WI38 (cell line): ENCODE results near the gene EDEM1.
A peak's percentile ranks its signal among the peaks of the same experiment; 100 is the strongest.
"Not testable (repeated sequence)": the region's sequence is repeated elsewhere in the genome, so short reads cannot be mapped to it uniquely, and the experiment has no call there.

Experiments
- H3K4me3 ChIP-seq: 2 replicates; pipeline ENCODE4 v1.5.1; 2011; ENCODE audit warnings: low read depth, mild to moderate bottlenecking, control low read depth, low read length
- CTCF ChIP-seq: IDR thresholded peaks from 2 replicates; pipeline ENCODE4 v1.5.1; 2012; ENCODE audit warnings: low read depth, mild to moderate bottlenecking, control low read depth, low read length

Gene EDEM1

GRCh38 chr3:5235655-5236054, 48.1 kb downstream of the EDEM1 start:
- no peak for TF ChIP-seq CTCF
- H3K4me3 ChIP-seq = no peak overlapping the region

GRCh38 chr3:5238545-5238944, 51.0 kb downstream of the EDEM1 start:
- no peak overlapping the region for H3K4me3 ChIP-seq
- TF ChIP-seq CTCF = no peak

- no peak for TF ChIP-seq CTCF
Measured at GRCh38 chr3:5239602-5240001, 52.1 kb downstream of the EDEM1 start.

GRCh38 chr3:5240740-5241139, 53.2 kb downstream of the EDEM1 start:
- TF ChIP-seq CTCF = no peak
- no peak overlapping the region for H3K4me3 ChIP-seq

More at GRCh38 chr3:5239602-5240001, 52.1 kb downstream of the EDEM1 start:
- H3K4me3 ChIP-seq = no peak overlapping the region

- H3K4me3 ChIP-seq = not testable (repeated sequence)
Measured at GRCh38 chr3:5242785-5243184, 55.3 kb downstream of the EDEM1 start.

- no peak for TF ChIP-seq CTCF
- no peak overlapping the region for H3K4me3 ChIP-seq
Measured at GRCh38 chr3:5245927-5246326, 58.4 kb downstream of the EDEM1 start.

- TF ChIP-seq CTCF = no peak
- no peak overlapping the region for H3K4me3 ChIP-seq
Measured at GRCh38 chr3:5248822-5249221, 61.3 kb downstream of the EDEM1 start.

- no peak for TF ChIP-seq CTCF
- peak overlapping the region; percentile 43 for H3K4me3 ChIP-seq
Measured at GRCh38 chr3:5250467-5251195, 63.1 kb downstream of the EDEM1 start.
